Activated T-cell treated with anti-CD3 and anti-CD28 coated beads, Interleukin-2, amount 50 U/mL, for 24 hours (primary cell): ENCODE data around the gene LHFPL2.

Experiments
- DNase-seq: peaks from one replicate; pipeline ENCODE4 v3.0.0-alpha.2; 2020
- H3K27ac Mint-ChIP-seq: 2 replicates; pipeline ENCODE4 v1.8.0; 2020; ENCODE audit warnings: mild to moderate bottlenecking, mixed read lengths
- H3K27me3 Mint-ChIP-seq: 2 replicates; pipeline ENCODE4 v1.8.0; 2020; ENCODE audit warnings: mixed read lengths
- H3K36me3 Mint-ChIP-seq: 2 replicates; pipeline ENCODE4 v1.8.0; 2020; ENCODE audit warnings: low read depth, mixed read lengths
- H3K4me1 Mint-ChIP-seq: 2 replicates; pipeline ENCODE4 v1.8.0; 2020; ENCODE audit warnings: low read depth, mixed read lengths
- H3K4me3 Mint-ChIP-seq: 2 replicates; pipeline ENCODE4 v1.8.0; 2020; ENCODE audit warnings: mild to moderate bottlenecking, moderate library complexity, mixed read lengths
- H3K9me3 Mint-ChIP-seq: 2 replicates; pipeline ENCODE4 v1.8.0; 2020; ENCODE audit warnings: mixed read lengths

Gene LHFPL2

DNA sequence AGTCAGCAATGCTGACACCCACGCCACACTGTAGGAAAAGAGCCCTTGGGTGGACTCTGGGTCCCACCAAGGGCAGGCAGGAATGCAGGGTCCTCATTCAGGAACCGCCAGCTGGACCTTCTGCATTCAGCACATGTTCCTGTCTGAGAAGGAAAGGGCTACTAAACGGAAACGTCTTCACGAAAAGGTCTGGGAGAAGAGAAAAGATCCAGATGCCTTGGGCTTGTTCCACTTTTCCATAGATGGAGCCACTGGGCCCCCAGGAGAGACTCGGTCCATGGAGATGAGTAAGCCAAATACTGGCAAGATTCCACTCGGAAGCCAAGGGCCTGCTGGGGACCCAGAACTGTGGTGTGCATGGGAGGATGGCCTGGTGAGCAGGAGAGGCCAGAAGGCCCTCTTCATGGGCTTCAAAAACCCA is 38.4 kb downstream of the LHFPL2 start:
- H3K9me3 Mint-ChIP-seq = no peaks in the 10 kb centered on the region

DNA sequence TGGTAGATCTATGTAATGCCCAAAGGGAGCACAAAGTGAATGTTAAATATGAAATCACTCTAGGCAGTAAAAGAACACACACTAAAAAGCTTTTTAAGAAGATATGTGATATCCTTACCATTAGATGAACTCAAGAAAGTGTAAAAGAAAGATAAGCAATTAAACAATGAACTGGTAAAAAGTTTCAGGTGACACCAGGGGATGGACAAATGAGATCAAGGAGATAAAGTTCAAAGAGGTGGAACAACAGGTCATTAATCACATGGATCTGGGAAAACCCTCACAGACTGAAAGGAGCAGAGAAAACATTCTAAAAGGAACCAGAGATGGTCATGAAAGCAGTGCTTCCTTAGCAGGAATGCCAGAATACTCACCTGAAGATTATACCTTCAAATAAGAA is 40.7 kb downstream of the LHFPL2 start:
- peaks cover 6% of the 10 kb centered on the region for H3K27me3 Mint-ChIP-seq

More for the DNA sequence above, 38.4 kb downstream of the LHFPL2 start:
- H3K27me3 Mint-ChIP-seq = peaks cover 2% of the 10 kb centered on the region
- H3K4me3 Mint-ChIP-seq = no peak overlapping the region
- no peak overlapping the region for H3K27ac Mint-ChIP-seq
- H3K4me1 Mint-ChIP-seq = no peaks in the 10 kb centered on the region
- no peaks in the 10 kb centered on the region for H3K36me3 Mint-ChIP-seq
- no peak for DNase-seq

DNA sequence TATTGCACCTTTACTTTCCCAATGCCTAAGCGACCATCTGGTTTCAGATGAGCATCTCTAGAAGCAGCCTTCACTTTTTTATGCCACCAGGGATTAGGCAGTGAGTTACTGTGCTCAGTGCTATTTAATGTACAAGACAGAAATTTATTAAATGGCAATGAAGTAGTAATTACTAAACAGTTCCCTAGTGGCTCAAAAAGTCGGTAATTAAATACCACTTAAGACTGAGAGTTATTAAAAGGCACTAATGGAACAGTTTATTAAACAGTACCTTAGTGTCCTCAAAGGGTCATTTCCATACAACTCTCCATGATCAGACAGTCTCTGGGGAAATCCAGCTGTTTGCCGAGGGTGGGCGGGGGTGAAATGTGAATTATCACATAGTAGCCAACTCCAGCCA is 42.3 kb downstream of the LHFPL2 start:
- Mint-ChIP-seq H3K27me3 (peaks cover 11% of the 10 kb centered on the region), H3K4me1 (no peaks in the 10 kb centered on the region), H3K9me3 (no peaks in the 10 kb centered on the region), H3K36me3 (no peaks in the 10 kb centered on the region), H3K4me3 (no peak overlapping the region), H3K27ac (no peak overlapping the region)
- no peak for DNase-seq

More for the DNA sequence above, 40.7 kb downstream of the LHFPL2 start:
- Mint-ChIP-seq H3K4me1 (no peaks in the 10 kb centered on the region), H3K9me3 (no peaks in the 10 kb centered on the region), H3K27ac (no peak overlapping the region), H3K36me3 (no peaks in the 10 kb centered on the region), H3K4me3 (no peak overlapping the region)
- DNase-seq = no peak

DNA sequence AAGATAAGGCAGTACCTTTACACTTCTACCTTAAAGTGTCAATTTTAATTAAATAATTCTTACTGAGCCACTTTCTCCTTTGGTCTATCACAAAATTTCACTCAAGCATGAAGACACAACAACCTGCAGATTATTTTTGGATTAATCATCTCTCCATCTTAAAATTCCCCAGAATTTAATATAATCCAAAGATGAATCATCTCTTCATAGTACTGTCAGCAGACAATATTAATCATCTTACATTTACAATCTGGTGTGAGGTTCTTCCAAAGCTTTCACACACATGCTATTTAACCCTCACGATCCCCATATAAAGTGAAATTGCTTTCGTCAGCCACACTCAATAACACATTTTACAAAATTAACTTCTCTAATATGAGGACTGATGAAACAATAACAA is 43.0 kb downstream of the LHFPL2 start:
- Mint-ChIP-seq H3K27me3 (peaks cover 15% of the 10 kb centered on the region), H3K9me3 (no peaks in the 10 kb centered on the region), H3K4me3 (no peak overlapping the region), H3K27ac (no peak overlapping the region), H3K36me3 (no peaks in the 10 kb centered on the region), H3K4me1 (no peaks in the 10 kb centered on the region)
- DNase-seq = no peak

DNA sequence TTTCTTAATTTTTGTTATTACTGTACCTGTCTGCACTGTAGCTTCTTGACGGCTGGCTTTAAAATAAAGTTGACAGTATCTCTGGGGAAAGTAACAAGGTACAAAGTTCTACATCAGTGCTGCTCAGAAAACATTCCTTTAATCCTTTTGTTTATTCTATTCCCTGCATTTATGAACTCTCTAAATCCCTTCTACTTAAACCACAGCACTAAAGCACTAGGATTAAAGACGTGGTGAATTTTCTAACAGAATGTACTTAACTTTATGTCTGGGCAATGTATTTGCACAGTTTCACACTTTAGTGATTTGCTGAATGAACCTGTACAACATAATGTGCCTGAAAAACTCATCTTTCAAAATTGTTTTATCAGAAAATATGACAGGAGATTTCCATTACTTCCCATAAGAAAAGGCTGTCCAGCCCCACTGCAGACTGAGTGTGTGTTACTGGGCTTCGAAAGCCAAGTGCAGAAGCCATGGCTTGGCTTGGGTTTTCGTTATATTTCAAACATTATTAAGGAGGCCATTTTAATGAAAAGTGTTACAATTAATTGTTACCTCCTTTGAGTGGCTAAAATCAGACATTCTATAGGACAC is 43.8 kb downstream of the LHFPL2 start:
- H3K36me3 Mint-ChIP-seq = no peaks in the 10 kb centered on the region
- no peaks in the 10 kb centered on the region for H3K9me3 Mint-ChIP-seq
- no peak for DNase-seq
- H3K27me3 Mint-ChIP-seq = peaks cover 17% of the 10 kb centered on the region
- H3K4me1 Mint-ChIP-seq = no peaks in the 10 kb centered on the region
- no peak overlapping the region for H3K4me3 Mint-ChIP-seq
- H3K27ac Mint-ChIP-seq = no peak overlapping the region

DNA sequence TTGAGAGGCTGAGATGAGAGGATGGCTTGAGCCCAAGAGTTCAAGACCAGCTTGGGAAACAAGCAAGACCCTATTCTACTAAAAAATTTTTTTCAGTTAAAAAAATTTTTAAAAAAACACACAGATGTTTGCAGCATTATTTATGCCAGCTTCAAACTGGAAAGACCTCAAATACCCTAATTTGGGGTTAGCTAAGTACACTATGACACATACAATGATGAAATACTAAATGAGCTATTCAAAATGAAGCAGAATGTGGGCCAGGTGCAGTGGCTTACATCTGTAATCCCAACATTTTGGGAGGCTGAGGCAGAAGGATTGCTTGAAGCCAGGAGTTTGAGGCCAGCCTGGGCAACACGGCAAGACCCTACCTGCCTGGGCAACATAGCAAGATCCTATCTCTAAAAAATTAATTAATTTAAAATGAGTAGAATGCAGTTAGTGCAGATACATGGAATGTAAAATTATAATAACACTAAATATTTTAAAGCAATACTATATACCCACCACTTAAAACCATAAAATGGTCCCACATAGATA is 44.9 kb downstream of the LHFPL2 start:
- no peak overlapping the region for H3K4me3 Mint-ChIP-seq
- no peak overlapping the region for H3K27ac Mint-ChIP-seq
- no peaks in the 10 kb centered on the region for H3K9me3 Mint-ChIP-seq
- no peak for DNase-seq
- peaks cover 19% of the 10 kb centered on the region for H3K27me3 Mint-ChIP-seq
- H3K36me3 Mint-ChIP-seq = no peaks in the 10 kb centered on the region
- no peaks in the 10 kb centered on the region for H3K4me1 Mint-ChIP-seq

DNA sequence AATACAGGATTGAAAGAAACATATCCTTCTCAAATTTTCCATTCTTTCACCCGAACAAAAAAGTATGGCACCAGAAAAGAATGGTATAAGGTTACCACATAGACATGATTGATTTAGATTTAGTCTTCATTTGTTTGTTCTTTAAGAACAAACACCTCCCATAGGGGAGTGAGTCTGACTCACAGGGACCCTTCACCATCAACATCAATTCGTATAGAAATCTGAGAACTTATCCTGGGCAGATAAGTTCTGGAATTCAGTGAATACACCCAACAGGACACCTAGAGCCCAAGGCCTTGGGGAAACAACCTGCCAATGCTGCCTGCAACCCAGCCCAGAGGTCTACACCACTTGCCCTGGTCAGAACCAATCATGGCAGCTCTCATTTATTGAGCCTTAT is 46.2 kb downstream of the LHFPL2 start:
- no peak overlapping the region for H3K27ac Mint-ChIP-seq
- no peaks in the 10 kb centered on the region for H3K9me3 Mint-ChIP-seq
- no peaks in the 10 kb centered on the region for H3K36me3 Mint-ChIP-seq
- no peaks in the 10 kb centered on the region for H3K4me1 Mint-ChIP-seq
- DNase-seq = no peak
- H3K27me3 Mint-ChIP-seq = peaks cover 19% of the 10 kb centered on the region
- no peak overlapping the region for H3K4me3 Mint-ChIP-seq

DNA sequence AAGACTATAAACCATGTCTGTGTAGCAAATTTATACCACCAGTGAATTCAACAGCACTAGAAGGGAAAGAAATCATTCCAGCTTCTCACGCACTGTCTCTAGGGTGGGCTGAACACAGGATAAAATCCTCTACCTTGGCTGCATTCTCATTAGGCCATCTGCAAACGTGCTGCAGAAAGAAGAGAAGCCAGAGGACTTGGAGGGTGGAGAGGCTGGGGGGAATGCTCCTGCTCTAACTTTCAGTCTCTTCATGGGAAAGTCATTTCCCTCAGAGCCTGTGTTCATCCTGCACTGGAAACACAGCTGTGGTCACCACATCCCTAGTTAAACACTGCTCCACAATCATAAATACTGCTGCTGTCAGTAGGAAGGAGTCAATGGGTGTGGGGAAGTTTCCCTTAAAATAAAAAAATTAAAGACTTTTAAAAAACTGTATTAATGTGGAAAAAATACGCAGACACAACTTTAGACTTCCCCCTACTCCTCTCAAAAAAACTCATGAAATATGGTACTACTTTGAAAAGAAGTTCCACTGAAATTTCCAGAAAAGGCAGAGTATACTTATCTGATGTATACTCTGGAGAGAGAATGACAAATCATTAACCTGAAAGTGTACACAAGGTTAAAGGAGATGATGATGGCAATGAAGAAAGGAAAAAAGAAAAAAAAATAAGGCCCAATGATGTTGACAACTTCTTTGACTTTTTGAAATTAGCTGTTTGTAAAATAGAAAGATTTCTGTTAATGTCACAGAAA is 46.8 kb downstream of the LHFPL2 start:
- DNase-seq = no peak
- no peak overlapping the region for H3K4me3 Mint-ChIP-seq
- H3K9me3 Mint-ChIP-seq = no peaks in the 10 kb centered on the region
- no peaks in the 10 kb centered on the region for H3K36me3 Mint-ChIP-seq
- no peaks in the 10 kb centered on the region for H3K4me1 Mint-ChIP-seq
- peaks cover 19% of the 10 kb centered on the region for H3K27me3 Mint-ChIP-seq
- H3K27ac Mint-ChIP-seq = no peak overlapping the region

DNA sequence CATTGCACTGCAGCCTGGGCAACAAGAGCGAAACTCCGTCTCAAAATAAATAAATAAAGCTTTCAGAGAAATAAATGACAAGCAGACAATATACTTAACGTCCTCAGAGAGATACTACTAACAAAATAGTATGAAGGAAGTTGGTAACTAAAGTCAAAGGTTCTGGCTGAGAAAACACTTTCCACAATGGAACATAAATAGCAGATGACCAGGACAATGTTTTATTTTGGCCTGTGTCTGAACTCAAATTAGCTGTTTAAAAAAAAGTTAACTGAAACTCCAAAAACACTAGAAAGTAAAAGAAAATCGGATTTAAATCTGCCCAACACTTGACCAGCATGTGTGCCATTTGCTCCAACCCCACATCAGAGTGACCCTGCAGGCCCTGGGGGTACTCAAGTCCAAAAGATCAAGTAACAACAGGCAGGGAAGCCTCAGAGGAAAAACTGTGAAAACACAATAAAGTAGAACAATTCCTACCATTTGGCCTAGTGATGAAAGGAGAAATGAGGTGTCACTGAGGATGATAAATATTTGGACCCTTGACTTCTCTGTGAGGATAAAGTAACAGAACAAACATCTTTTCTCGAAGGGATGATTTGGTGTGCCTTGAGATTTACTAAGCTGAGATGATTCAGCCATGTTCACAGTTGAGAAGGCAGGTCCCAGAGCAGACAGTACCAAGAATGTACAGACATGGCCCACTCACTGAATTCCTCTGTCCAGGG is 47.7 kb downstream of the LHFPL2 start:
- no peak for DNase-seq
- Mint-ChIP-seq H3K4me3 (no peak overlapping the region), H3K27ac (no peak overlapping the region), H3K27me3 (peaks cover 19% of the 10 kb centered on the region), H3K4me1 (no peaks in the 10 kb centered on the region), H3K36me3 (no peaks in the 10 kb centered on the region), H3K9me3 (no peaks in the 10 kb centered on the region)

DNA sequence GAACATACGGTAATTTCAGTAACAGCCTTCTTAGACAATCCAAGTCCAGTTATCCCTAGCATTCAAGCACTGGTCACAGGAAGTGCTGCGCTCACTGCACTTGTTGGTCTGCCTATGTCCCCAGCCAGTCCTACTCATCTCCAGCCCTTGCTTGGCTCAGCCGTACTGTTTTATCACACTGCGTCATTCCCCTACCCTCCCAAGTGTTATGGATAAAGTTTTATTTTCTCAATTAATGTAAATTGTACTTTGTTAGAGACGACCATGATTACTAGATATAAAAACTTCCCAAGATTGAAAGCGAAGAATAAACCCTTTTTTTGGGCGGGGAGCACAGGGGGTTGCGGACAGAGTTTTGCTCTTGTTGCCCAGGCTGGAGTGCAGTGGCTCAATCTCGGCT is 49.6 kb downstream of the LHFPL2 start:
- H3K27ac Mint-ChIP-seq = no peak overlapping the region
- H3K4me3 Mint-ChIP-seq = no peak overlapping the region
- no peaks in the 10 kb centered on the region for H3K36me3 Mint-ChIP-seq
- peaks cover 19% of the 10 kb centered on the region for H3K27me3 Mint-ChIP-seq
- H3K9me3 Mint-ChIP-seq = no peaks in the 10 kb centered on the region
- no peaks in the 10 kb centered on the region for H3K4me1 Mint-ChIP-seq
- no peak for DNase-seq

DNA sequence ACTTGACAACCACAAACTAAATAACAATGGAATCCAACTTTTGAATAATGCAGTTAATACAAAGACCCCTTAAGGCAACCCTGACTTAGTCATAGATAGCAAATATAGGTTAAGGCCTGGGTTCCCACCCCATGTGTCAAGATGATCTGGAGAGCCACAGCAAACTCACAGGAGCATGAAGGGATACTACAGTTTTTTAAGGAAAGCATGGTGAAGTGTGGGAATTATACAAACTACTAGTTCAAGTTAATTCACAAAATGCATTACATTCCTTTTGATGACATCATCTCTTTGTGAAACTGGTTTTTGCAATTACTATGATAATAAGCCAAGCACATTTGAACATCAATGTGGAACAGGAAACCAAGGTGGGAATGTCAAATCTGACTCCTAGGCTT is 50.6 kb downstream of the LHFPL2 start:
- H3K36me3 Mint-ChIP-seq = no peaks in the 10 kb centered on the region
- H3K27me3 Mint-ChIP-seq = peaks cover 21% of the 10 kb centered on the region
- H3K9me3 Mint-ChIP-seq = no peaks in the 10 kb centered on the region
- no peak overlapping the region for H3K27ac Mint-ChIP-seq
- no peak for DNase-seq
- no peak overlapping the region for H3K4me3 Mint-ChIP-seq
- no peaks in the 10 kb centered on the region for H3K4me1 Mint-ChIP-seq

DNA sequence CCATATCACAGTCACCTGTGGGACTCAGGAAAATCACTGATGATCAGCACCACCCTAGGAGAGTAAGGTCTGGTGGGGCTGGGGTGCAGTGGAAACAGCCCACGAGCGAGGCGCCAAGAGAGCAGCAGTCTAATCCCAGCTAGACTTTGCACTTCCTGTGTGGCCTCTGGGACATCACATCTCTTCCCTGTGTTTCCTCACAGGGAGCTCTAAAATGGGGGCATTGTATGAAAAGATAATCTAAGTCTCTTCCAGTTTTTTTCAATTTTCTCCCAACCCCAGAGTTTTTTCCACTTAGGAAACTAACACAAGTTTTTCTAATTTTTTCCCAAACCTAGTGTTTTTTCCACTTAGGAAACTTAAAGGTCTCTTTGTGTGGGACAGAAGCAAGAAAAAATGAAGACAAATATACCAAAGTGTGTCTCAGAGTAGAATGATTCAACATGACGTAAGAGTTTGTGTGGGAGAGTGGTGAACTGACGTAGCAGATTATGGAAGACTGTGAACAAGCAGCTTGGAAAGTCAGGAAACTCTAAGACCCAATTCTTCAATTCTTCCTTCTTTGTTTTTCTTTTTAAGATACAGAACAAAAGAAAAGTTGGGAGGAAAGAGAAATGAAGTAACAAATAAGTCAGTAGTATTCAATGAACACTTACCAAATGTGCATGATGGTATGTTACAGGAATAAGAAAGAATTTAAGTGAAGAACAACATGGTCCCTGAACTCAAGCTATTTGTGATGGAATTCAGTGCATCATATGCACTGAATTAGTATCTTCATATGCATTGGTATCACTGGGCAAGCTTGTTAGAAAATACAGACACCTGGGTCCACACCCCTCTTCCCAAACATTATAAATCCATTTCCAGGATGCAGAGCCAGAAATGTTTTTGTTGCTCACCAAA is 51.3 kb downstream of the LHFPL2 start:
- Mint-ChIP-seq H3K36me3 (no peaks in the 10 kb centered on the region), H3K4me1 (no peaks in the 10 kb centered on the region), H3K27me3 (peaks cover 19% of the 10 kb centered on the region), H3K4me3 (no peak overlapping the region), H3K27ac (no peak overlapping the region), H3K9me3 (no peaks in the 10 kb centered on the region)
- no peak for DNase-seq

DNA sequence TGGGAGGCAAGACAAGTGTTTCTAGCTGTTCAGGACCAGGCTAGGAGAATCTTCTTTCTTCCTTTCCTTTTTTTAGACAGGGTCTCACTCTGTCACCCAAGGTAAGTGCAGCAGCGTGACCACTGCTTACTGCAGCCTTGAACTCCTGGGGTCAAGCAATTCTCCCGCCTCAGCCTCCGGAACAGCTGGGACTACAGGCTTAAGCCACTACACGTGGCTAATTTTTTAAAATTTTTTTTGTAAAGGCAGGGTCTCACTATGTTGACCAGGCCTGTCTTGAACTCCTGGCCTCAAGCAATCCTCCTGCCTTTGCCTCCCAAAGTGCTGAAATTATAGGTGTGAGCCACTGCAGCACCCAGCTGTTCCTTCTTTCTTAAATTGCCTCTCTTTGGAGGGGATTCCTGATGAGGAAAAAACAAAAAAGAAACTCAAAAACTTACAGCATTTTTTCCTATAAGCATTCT is 53.1 kb downstream of the LHFPL2 start:
- Mint-ChIP-seq H3K27ac (no peak overlapping the region), H3K9me3 (no peaks in the 10 kb centered on the region), H3K27me3 (peaks cover 22% of the 10 kb centered on the region), H3K36me3 (no peaks in the 10 kb centered on the region), H3K4me1 (no peaks in the 10 kb centered on the region), H3K4me3 (no peak overlapping the region)
- DNase-seq = no peak
